22Rv1 (cell line): ENCODE results near the gene TPRG1L.

ENCODE experiments used
- H3K27ac ChIP-seq: fragments of 450-650 bp; 2 replicates; pipeline ENCODE4 v1.5.1; 2017
- ZFX ChIP-seq: fragments of 450-650 bp; IDR thresholded peaks from 2 replicates; pipeline ENCODE4 v1.6.1; 2017; ENCODE audit warnings: antibody characterized with exemption, borderline replicate concordance
- TF ChIP-seq, protein P1 (sequence below): fragments of 450-650 bp; IDR thresholded peaks from 2 replicates; pipeline ENCODE4 v1.5.1; 2017; ENCODE audit warnings: mild to moderate bottlenecking

Gene TPRG1L

DNA sequence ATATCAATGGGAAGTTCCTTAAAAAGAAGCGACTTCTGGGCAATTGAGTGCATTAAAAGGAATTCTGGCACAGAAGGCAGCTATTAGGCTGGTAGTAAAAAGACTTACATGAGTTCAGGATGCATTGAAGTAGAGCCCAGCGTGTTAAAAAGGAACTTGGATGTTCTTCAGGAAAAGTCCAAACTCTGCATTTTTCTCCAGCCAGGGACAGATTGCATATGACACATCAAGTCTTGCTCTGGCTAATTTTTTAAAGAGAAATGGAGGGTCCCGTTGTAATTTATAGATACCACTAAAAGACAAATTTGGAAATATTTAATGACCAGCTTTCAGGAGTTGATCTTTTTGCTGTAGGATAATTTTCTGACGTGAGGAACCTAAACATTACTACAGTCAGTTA lies 1.2 kb downstream of the TPRG1L start:
- H3K27ac ChIP-seq: peak overlapping the region; percentile 66
- no peak for TF ChIP-seq ZFX
- TF ChIP-seq, protein P1, sequence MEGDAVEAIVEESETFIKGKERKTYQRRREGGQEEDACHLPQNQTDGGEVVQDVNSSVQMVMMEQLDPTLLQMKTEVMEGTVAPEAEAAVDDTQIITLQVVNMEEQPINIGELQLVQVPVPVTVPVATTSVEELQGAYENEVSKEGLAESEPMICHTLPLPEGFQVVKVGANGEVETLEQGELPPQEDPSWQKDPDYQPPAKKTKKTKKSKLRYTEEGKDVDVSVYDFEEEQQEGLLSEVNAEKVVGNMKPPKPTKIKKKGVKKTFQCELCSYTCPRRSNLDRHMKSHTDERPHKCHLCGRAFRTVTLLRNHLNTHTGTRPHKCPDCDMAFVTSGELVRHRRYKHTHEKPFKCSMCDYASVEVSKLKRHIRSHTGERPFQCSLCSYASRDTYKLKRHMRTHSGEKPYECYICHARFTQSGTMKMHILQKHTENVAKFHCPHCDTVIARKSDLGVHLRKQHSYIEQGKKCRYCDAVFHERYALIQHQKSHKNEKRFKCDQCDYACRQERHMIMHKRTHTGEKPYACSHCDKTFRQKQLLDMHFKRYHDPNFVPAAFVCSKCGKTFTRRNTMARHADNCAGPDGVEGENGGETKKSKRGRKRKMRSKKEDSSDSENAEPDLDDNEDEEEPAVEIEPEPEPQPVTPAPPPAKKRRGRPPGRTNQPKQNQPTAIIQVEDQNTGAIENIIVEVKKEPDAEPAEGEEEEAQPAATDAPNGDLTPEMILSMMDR: no peak

DNA sequence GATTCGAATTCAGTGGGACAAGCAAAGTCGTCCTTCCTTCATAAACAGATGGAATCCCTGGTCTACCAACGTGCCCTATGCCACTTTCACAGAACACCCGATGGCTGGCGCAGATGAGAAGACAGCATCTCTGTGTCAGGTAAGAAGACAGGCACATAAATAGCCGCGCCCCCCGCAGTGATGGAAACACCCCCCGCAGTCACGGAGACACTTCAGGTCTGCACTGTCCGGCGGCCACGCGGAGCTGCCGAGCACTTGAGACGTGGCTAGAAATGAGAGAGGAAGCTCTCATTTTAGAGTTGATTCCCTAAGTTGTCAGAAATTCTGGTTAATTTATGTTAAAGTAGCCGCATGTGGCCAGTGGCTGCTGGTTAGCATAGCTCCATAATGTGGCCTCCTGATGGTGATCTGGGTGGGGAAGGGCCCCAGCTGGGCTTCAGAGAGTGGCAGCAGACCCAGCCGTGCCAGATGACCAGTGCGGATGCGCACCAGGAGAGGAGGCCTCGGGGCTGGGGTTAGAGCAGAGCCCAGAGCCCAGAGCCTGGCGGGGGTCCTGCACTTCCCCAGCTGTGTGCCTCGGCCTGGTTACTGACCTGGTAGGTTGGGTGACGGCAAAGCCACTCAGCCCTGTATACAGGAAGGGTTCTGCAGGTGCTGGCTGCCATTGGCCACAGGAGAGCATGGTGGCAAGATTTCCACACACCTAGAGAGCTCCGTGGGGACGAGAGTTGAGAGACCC lies 2.9 kb downstream of the TPRG1L start:
- no peak for TF ChIP-seq ZFX
- TF ChIP-seq, protein P1: no peak
- H3K27ac ChIP-seq: no peak overlapping the region

DNA sequence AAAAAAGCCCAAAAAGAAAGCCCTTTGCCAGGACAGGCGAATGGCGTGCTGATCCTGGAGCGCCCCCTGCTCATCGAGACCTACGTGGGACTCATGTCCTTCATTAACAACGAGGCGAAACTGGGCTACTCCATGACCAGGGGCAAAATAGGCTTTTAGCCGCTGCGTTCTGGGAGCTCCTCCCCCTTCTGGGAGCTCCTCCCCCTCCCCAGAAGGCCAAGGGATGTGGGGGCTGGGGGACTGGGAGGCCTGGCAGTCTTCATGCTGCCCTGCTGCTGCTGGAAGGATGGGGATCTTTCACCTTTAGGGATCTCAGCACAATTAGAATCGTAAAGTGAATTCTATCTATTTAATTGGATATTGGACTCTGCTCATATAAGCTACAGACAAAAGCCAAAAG lies 3.6 kb downstream of the TPRG1L start:
- no peak for TF ChIP-seq ZFX
- TF ChIP-seq, protein P1: no peak
- H3K27ac ChIP-seq: no peak overlapping the region

DNA sequence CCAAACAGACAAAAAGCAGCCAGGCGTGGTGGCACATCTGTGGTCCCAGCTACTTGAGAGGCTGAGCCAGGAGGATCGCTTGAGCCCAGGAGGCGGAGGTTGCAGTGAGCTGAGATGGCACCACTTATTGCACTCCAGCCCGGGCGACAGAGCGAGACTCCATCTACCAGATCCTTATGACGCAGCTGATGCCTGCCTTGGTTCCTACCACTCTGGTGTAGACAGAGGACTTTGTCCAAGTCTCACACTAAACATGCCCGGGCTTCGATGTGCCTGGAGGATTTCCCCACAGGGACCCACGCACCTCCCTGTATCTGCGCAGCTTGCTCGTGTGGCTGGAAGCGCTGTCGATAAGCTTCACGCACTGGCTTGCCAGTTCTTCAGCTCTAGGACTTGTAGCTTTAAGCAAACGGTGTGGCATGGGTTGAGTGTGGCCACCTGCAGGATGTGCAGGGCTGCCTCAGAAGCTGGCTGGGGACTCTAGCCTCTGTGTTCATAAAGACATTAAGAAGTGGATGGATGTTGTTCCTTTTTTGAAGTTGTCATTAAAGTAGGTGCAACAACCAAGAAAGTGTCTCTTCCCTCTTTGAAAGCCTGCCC lies 4.8 kb downstream of the TPRG1L start:
- H3K27ac ChIP-seq: no peak overlapping the region

DNA sequence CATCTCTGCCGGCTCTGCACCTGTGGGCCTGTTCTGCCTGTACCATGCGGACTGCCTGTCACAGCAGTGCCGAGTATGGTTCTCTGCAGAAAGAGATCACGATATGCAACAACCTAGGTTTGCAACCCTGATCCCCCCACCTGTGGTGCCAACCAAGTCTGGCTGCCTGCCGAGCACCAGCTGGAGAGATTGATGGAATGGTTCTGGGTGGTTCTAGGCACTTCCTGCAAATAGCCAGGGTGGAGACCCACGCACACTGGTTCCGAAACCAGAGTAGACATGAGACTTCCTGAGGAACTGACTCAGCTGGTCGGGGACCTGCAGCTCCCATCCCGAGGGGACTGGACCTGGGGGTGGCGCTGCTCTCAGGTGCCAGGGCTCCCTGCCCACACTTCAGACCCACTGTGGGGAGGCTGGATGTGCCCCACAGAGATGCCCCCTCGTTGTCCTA lies 5.4 kb downstream of the TPRG1L start:
- H3K27ac ChIP-seq: no peak overlapping the region

More for the DNA sequence above, 4.8 kb downstream of the TPRG1L start:
- TF ChIP-seq, protein P1: no peak
- TF ChIP-seq ZFX: no peak

DNA sequence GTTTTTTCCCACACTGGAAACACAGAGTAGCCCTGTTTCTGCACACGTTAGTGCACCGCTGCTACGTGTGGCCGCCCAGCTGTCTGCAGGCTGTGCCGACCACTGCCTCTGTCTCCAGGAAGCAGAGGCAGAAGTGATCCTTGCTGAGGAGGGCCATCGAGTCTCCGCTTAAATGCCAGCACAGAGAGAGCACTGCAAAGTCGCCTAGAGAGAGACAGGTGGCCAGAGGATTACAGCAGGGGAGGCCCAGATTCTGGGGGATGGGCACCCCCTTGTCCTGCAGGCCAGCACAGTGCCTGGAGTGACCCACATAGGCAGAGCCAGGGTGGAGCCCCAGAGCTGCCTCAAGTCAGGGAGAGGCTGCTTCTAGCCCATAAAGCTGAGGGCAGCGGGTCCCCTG lies 6.1 kb downstream of the TPRG1L start:
- TF ChIP-seq, protein P1: no peak
- no peak for TF ChIP-seq ZFX
- no peak overlapping the region for H3K27ac ChIP-seq

More for the DNA sequence above, 5.4 kb downstream of the TPRG1L start:
- no peak for TF ChIP-seq ZFX
- TF ChIP-seq, protein P1: no peak
